Measurements from ENCODE around the gene TOE1.

TOE1 gene

GRCh38 chr1:45317166-45317565 is 22.8 kb upstream of the TOE1 start:
- H3K27ac Mint-ChIP-seq: no peak overlapping the region
- H3K27me3 Mint-ChIP-seq: no peaks in the 10 kb centered on the region
- no peak overlapping the region for H3K4me3 Mint-ChIP-seq
- no peaks in the 10 kb centered on the region for H3K4me1 Mint-ChIP-seq
- H3K36me3 Mint-ChIP-seq: no peaks in the 10 kb centered on the region
- no peaks in the 10 kb centered on the region for H3K9me3 Mint-ChIP-seq

GRCh38 chr1:45319761-45320160 is 20.2 kb upstream of the TOE1 start:
- no peaks in the 10 kb centered on the region for H3K9me3 Mint-ChIP-seq
- H3K4me3 Mint-ChIP-seq: no peak overlapping the region
- H3K36me3 Mint-ChIP-seq: no peaks in the 10 kb centered on the region
- no peaks in the 10 kb centered on the region for H3K4me1 Mint-ChIP-seq
- H3K27ac Mint-ChIP-seq: no peak overlapping the region
- H3K27me3 Mint-ChIP-seq: no peaks in the 10 kb centered on the region

- H3K36me3 Mint-ChIP-seq: no peaks in the 10 kb centered on the region
- no peak overlapping the region for H3K4me3 Mint-ChIP-seq
- no peaks in the 10 kb centered on the region for H3K9me3 Mint-ChIP-seq
- H3K27ac Mint-ChIP-seq: no peak overlapping the region
- no peaks in the 10 kb centered on the region for H3K4me1 Mint-ChIP-seq
- H3K27me3 Mint-ChIP-seq: no peaks in the 10 kb centered on the region
These were observed 18.5 kb upstream of the TOE1 start for GRCh38 chr1:45321444-45321843.

- no peaks in the 10 kb centered on the region for H3K27me3 Mint-ChIP-seq
- no peaks in the 10 kb centered on the region for H3K9me3 Mint-ChIP-seq
- no peaks in the 10 kb centered on the region for H3K36me3 Mint-ChIP-seq
- H3K4me3 Mint-ChIP-seq: no peak overlapping the region
- H3K27ac Mint-ChIP-seq: no peak overlapping the region
- no peaks in the 10 kb centered on the region for H3K4me1 Mint-ChIP-seq
These were observed 17.4 kb upstream of the TOE1 start for GRCh38 chr1:45322486-45323040.

GRCh38 chr1:45325851-45326506 is 14.0 kb upstream of the TOE1 start:
- peak overlapping the region; percentile 41 for H3K27ac Mint-ChIP-seq
- H3K27me3 Mint-ChIP-seq: no peaks in the 10 kb centered on the region
- peaks cover 4% of the 10 kb centered on the region for H3K36me3 Mint-ChIP-seq
- H3K4me1 Mint-ChIP-seq: peaks cover 13% of the 10 kb centered on the region
- H3K9me3 Mint-ChIP-seq: no peaks in the 10 kb centered on the region
- peak overlapping the region; percentile 81 for H3K4me3 Mint-ChIP-seq

GRCh38 chr1:45326627-45327623 is 13.0 kb upstream of the TOE1 start, which contains the start of gene HPDL:
TSS of gene HPDL (plus strand) at chr1:45326895. CDS start at chr1:45327149, 254 bp downstream.
- H3K4me1 Mint-ChIP-seq: peaks cover 13% of the 10 kb centered on the region
- no peaks in the 10 kb centered on the region for H3K9me3 Mint-ChIP-seq
- H3K36me3 Mint-ChIP-seq: peaks cover 4% of the 10 kb centered on the region
- H3K27me3 Mint-ChIP-seq: no peaks in the 10 kb centered on the region
- peak within 1 kb of the TSS; percentile 81 for H3K4me3 Mint-ChIP-seq
- H3K27ac Mint-ChIP-seq: peak within 1 kb of the TSS; percentile 41

- Mint-ChIP-seq H3K4me3 (peak overlapping the region; percentile 81), H3K27ac (peak overlapping the region; percentile 17), H3K9me3 (no peaks in the 10 kb centered on the region), H3K36me3 (peaks cover 4% of the 10 kb centered on the region), H3K27me3 (no peaks in the 10 kb centered on the region), H3K4me1 (peaks cover 13% of the 10 kb centered on the region)
These were observed 12.1 kb upstream of the TOE1 start for GRCh38 chr1:45327644-45328515.

- Mint-ChIP-seq H3K36me3 (peaks cover 4% of the 10 kb centered on the region), H3K27ac (no peak overlapping the region), H3K4me1 (peaks cover 13% of the 10 kb centered on the region), H3K27me3 (no peaks in the 10 kb centered on the region), H3K4me3 (peak overlapping the region; percentile 81), H3K9me3 (no peaks in the 10 kb centered on the region)
These were observed 11.3 kb upstream of the TOE1 start for GRCh38 chr1:45328680-45329079.

GRCh38 chr1:45329445-45329844 is 10.5 kb upstream of the TOE1 start:
- Mint-ChIP-seq H3K9me3 (no peaks in the 10 kb centered on the region), H3K27me3 (no peaks in the 10 kb centered on the region), H3K27ac (no peak overlapping the region), H3K4me1 (peaks cover 15% of the 10 kb centered on the region), H3K4me3 (no peak overlapping the region), H3K36me3 (peaks cover 4% of the 10 kb centered on the region)

GRCh38 chr1:45331436-45332345 is 8.3 kb upstream of the TOE1 start:
- no peak overlapping the region for H3K4me3 Mint-ChIP-seq
- H3K27me3 Mint-ChIP-seq: no peaks in the 10 kb centered on the region
- no peaks in the 10 kb centered on the region for H3K9me3 Mint-ChIP-seq

GRCh38 chr1:45332346-45332720 is 7.6 kb upstream of the TOE1 start:
- no peak overlapping the region for H3K4me3 Mint-ChIP-seq

More at GRCh38 chr1:45331436-45332345, 8.3 kb upstream of the TOE1 start:
- Mint-ChIP-seq H3K4me1 (peaks cover 34% of the 10 kb centered on the region), H3K36me3 (peaks cover 4% of the 10 kb centered on the region), H3K27ac (no peak overlapping the region)

GRCh38 chr1:45334308-45335245 is 5.4 kb upstream of the TOE1 start:
- Mint-ChIP-seq H3K4me3 (no peak overlapping the region), H3K27ac (no peak overlapping the region), H3K4me1 (peaks cover 46% of the 10 kb centered on the region), H3K36me3 (peaks cover 4% of the 10 kb centered on the region), H3K27me3 (no peaks in the 10 kb centered on the region), H3K9me3 (no peaks in the 10 kb centered on the region)

More at GRCh38 chr1:45332346-45332720, 7.6 kb upstream of the TOE1 start:
- Mint-ChIP-seq H3K27ac (no peak overlapping the region), H3K4me1 (peaks cover 37% of the 10 kb centered on the region), H3K27me3 (no peaks in the 10 kb centered on the region), H3K36me3 (peaks cover 4% of the 10 kb centered on the region), H3K9me3 (no peaks in the 10 kb centered on the region)

GRCh38 chr1:45335855-45336324 is 4.1 kb upstream of the TOE1 start:
- H3K4me1 Mint-ChIP-seq: peaks cover 53% of the 10 kb centered on the region
- no peaks in the 10 kb centered on the region for H3K27me3 Mint-ChIP-seq
- no peak overlapping the region for H3K27ac Mint-ChIP-seq
- no peaks in the 10 kb centered on the region for H3K9me3 Mint-ChIP-seq
- no peak overlapping the region for H3K4me3 Mint-ChIP-seq
- peaks cover 6% of the 10 kb centered on the region for H3K36me3 Mint-ChIP-seq

All from activated naive CD4-positive, alpha-beta T cell treated with anti-CD3 and anti-CD28 coated beads, Interleukin-2, amount 50 U/mL, for 24 hours (primary cell).